HepG2 (cell line): Measurements from ENCODE around the gene LEFTY2. TPM values are rescaled to one million over a fixed set of nuclear protein-coding genes. Genes with fewer than 3 reads are reported as not detected.

Experiments
- ATAC-seq: fragments of 200-7000 bp; cut with Tn5 transposase; 3 replicates; pipeline ENCODE4 v1.9.1; 2020; ENCODE audit warnings: mild to moderate bottlenecking, moderate library complexity
- BruUV-seq: library from RNA; stranded (reverse); fragments of 400-500 nt; replicated peaks from 2 replicates; lab custom pipeline; 2021; lab: Mats Ljungman, UMichigan
- CTCF ChIA-PET: fragments of 300-600 bp; formaldehyde crosslinking; extraction: SDS; loops from one replicate; lab custom pipeline; 2021; ENCODE audit warnings: low total read pairs, inconsistent platforms, low intra/inter-chr PET ratio; lab: Yijun Ruan, JAX
- POLR2A ChIA-PET: fragments of 350-600 bp; sonication (Branson Sonifier 250); formaldehyde crosslinking; loops from one replicate; lab custom pipeline; 2020; ENCODE audit warnings: antibody characterized with exemption, inconsistent platforms; lab: Yijun Ruan, JAX
- DNase-seq: peaks from one replicate; pipeline ENCODE4 v3.0.0-alpha.2; 2015; ENCODE audit warnings: low spot score
- FAIRE-seq: peaks from 3 replicates; lab custom pipeline; 2011; peaks lifted over from hg19 to GRCh38; lab: Jason Lieb, UNC
- H2AFZ ChIP-seq: one replicate; pipeline ENCODE4 v1.6.1; 2011; ENCODE audit warnings: low read length, inconsistent platforms
- H3K27ac ChIP-seq: fragments of 300-600 bp; 3 replicates; pipeline ENCODE4 v1.8.0; 2011; ENCODE audit warnings: mixed run types, mild to moderate bottlenecking, mixed read lengths, low read length, inconsistent platforms; ENCODE audit not compliant: insufficient read depth; ENCODE audit errors: extremely low read length
- H3K27me3 ChIP-seq, 2 experiments: fragments of 200-600 bp in 1 of 2; 2 replicates in 1 of 2; 3 replicates in 1 of 2; pipeline versions ENCODE4 v1.6.0 to v1.8.0; 2011; ENCODE audit warnings: low read length in 2 of 2, mild to moderate bottlenecking in 2 of 2, moderate library complexity in 2 of 2, inconsistent platforms in 1 of 2; ENCODE audit not compliant: insufficient read depth in 2 of 2, control insufficient read depth in 1 of 2
- H3K36me3 ChIP-seq, 2 experiments: fragments of 200-600 bp in 1 of 2; replicated peaks in 1 of 2; 2 replicates in 1 of 2; 3 replicates in 1 of 2; pipeline versions ENCODE4 v1.5.1 to v1.8.0; 2011; ENCODE audit warnings: low read length in 2 of 2, inconsistent platforms in 1 of 2; ENCODE audit not compliant: insufficient read depth in 2 of 2, control insufficient read depth in 1 of 2
- H3K4me1 ChIP-seq: 2 replicates; pipeline ENCODE4 v1.5.1; 2012; ENCODE audit warnings: low read length, inconsistent platforms; ENCODE audit not compliant: insufficient read depth
- H3K4me2 ChIP-seq: 2 replicates; pipeline ENCODE4 v1.6.0; 2011; ENCODE audit warnings: low read depth, low read length, inconsistent platforms
- H3K4me3 ChIP-seq, 3 experiments: fragments of 200-600 bp in 1 of 3; sonication (generic), shearing (Covaris generic) in 1 of 3; replicated peaks in 1 of 3; 2 replicates each; pipeline ENCODE4 v1.5.1; 2011 to 2016; ENCODE audit warnings: low read length in 3 of 3, inconsistent platforms in 2 of 3, low read depth in 2 of 3, mild to moderate bottlenecking in 2 of 3, control low read depth in 1 of 3, mixed read lengths in 1 of 3; ENCODE audit not compliant: insufficient read depth in 1 of 3
- H3K79me2 ChIP-seq: one replicate; pipeline ENCODE4 v1.6.1; 2011; ENCODE audit warnings: low read length, inconsistent platforms; ENCODE audit not compliant: insufficient read depth
- H3K9ac ChIP-seq: 2 replicates; pipeline ENCODE4 v1.6.0; 2011; ENCODE audit warnings: mild to moderate bottlenecking, low read depth, low read length, inconsistent platforms; ENCODE audit not compliant: insufficient read depth
- H3K9me3 ChIP-seq: 2 replicates; pipeline ENCODE4 v1.5.1; 2012; ENCODE audit warnings: mild to moderate bottlenecking, low read length
- H4K20me1 ChIP-seq: 2 replicates; pipeline ENCODE4 v1.6.0; 2011; ENCODE audit warnings: inconsistent platforms, mild to moderate bottlenecking, low read length, moderate library complexity; ENCODE audit not compliant: insufficient read depth
- ATF6 ChIP-seq: sonication (generic); formaldehyde crosslinking; conservative IDR thresholded peaks from 2 replicates; pipeline ENCODE4 v1.4.0; 2020; ENCODE audit warnings: missing genetic modification reagents
- ESRRA ChIP-seq: sonication (generic); formaldehyde crosslinking; IDR thresholded peaks from 2 replicates; pipeline ENCODE4 v1.5.1; 2020; ENCODE audit warnings: mild to moderate bottlenecking, low read depth, missing genetic modification reagents
- KLF15 ChIP-seq: sonication (generic); formaldehyde crosslinking; IDR thresholded peaks from 2 replicates; pipeline ENCODE4 v1.8.1; 2023; ENCODE audit warnings: borderline replicate concordance, mild to moderate bottlenecking, inconsistent platforms, missing genetic modification reagents, mixed read lengths
- NRL ChIP-seq: sonication (generic); formaldehyde crosslinking; IDR thresholded peaks from 2 replicates; pipeline ENCODE4 v1.5.0; 2020; ENCODE audit warnings: missing genetic modification reagents, mild to moderate bottlenecking, moderate library complexity, borderline replicate concordance
- RBM22 ChIP-seq: fragments of 200-400 bp; formaldehyde crosslinking; optimal IDR thresholded peaks from 2 replicates; pipeline ENCODE3; 2017; ENCODE audit warnings: mild to moderate bottlenecking, low read length, moderate library complexity
- RCOR2 ChIP-seq: IDR thresholded peaks from 2 replicates; pipeline ENCODE4 v1.6.1; 2016; ENCODE audit warnings: missing biosample characterization, missing genetic modification reagents
- SALL1 ChIP-seq: sonication (generic); formaldehyde crosslinking; IDR thresholded peaks from 2 replicates; pipeline ENCODE4 v1.8.0; 2022; ENCODE audit warnings: mild to moderate bottlenecking, missing genetic modification reagents
- TOE1 ChIP-seq: sonication (generic); formaldehyde crosslinking; IDR thresholded peaks from 2 replicates; pipeline ENCODE4 v1.4.0; 2020; ENCODE audit warnings: mild to moderate bottlenecking, missing genetic modification reagents
- ZBTB33 ChIP-seq: sonication (generic); formaldehyde crosslinking; IDR thresholded peaks from 2 replicates; pipeline ENCODE4 v1.4.0; 2020; ENCODE audit warnings: missing genetic modification reagents
- ZNF441 ChIP-seq: sonication (generic); formaldehyde crosslinking; IDR thresholded peaks from 2 replicates; pipeline ENCODE4 v1.7.0; 2021; ENCODE audit warnings: missing genetic modification reagents, borderline replicate concordance
- ZNF75D ChIP-seq: sonication (generic); formaldehyde crosslinking; IDR thresholded peaks from 2 replicates; pipeline ENCODE4 v1.8.1; 2023; ENCODE audit warnings: missing genetic modification reagents, mild to moderate bottlenecking, borderline replicate concordance
- WGBS: methylation state at CpG from one replicate; pipeline ENCODE4 v1.1.6; 2017; ENCODE audit warnings: low lambda C conversion rate; 5-methylcytosine and 5-hydroxymethylcytosine counted together
- in situ Hi-C: cut with HindIII; loops from 2 replicates; pipeline ENCODE4 v1.10.0; 2017; ENCODE audit warnings: low pct_unique_long_range_greater_than_20kb; ENCODE audit not compliant: extremely low pct_ligation_motif_present
- intact Hi-C: fragments of 100-400 bp; cut with micrococcal nuclease; formaldehyde crosslinking; loops from one replicate; pipeline ENCODE4 v1.10.0; 2022; ENCODE audit not compliant: unreplicated experiment
- polyA plus RNA-seq, 8 experiments: library from polyadenylated mRNA; depleted of rRNA in 3 of 8; stranded (reverse) in 7 of 8; unstranded in 1 of 8; fragments of >200 nt; fragmentation: Illumina TruSeq in 4 of 8; extraction: Trizol in 4 of 8; gene quantifications; 2 replicates each; pipeline versions ENCODE4 v1.2.1 to v1.2.3, GENCODE V29; 2011 to 2016; ENCODE audit warnings: low read depth in 4 of 8, missing spikeins in 1 of 8, mixed read lengths in 1 of 8; ENCODE audit not compliant: insufficient read depth in 1 of 8
- total RNA-seq, 5 experiments: library from RNA; depleted of rRNA; stranded (reverse); fragments of >200 nt; fragmentation: Illumina TruSeq; extraction: Trizol; gene quantifications; 2 replicates each; pipeline ENCODE4 v1.2.3, GENCODE V29; 2016; ENCODE audit warnings: low read depth in 1 of 5
- TF ChIP-seq, protein P1 (sequence below): sonication (generic); formaldehyde crosslinking; IDR thresholded peaks from 2 replicates; pipeline ENCODE4 v1.8.0; 2022; ENCODE audit warnings: mild to moderate bottlenecking, missing genetic modification reagents, borderline replicate concordance
- TF ChIP-seq, protein P2 (sequence below): sonication (generic); formaldehyde crosslinking; IDR thresholded peaks from 2 replicates; pipeline ENCODE4 v1.4.0; 2020; ENCODE audit warnings: missing genetic modification reagents
- TF ChIP-seq, protein P3 (sequence below): sonication (generic); formaldehyde crosslinking; IDR thresholded peaks from 2 replicates; pipeline ENCODE4 v1.4.0; 2020; ENCODE audit warnings: mild to moderate bottlenecking, missing genetic modification reagents
- TF ChIP-seq, protein P4 (sequence below): sonication (generic); formaldehyde crosslinking; IDR thresholded peaks from 2 replicates; pipeline ENCODE4 v1.9.0; 2022; ENCODE audit warnings: low read depth, missing genetic modification reagents

LEFTY2 gene
- total and polyA plus RNA-seq, 2 of the 13 experiments (the other 11 are each of a cell fraction or from before 2014, with no cell fraction given), result 0.13 to 0.33 TPM

DNA sequence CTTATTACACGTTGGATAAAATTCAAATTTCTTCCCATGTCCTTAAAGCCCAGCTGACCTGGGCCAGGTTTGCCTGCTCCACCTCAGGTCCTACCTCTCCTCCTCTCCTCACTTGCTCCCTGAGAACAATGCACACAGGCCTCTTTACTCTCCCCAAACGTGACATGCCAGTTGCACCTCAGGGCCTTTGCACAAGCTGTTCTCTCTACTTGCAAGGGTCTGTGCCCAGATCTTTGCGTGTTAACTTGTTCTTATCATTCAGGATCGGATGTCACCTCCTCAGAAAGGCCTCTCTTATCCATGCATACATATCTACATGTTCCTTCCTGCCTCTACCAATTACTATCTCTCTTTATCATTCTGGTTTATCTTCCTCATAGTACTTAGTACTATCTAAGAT is 37.4 kb downstream of the LEFTY2 start:
- FAIRE-seq (no peak), ATAC-seq (no peak), DNase-seq (no peak)
- Histone ChIP-seq H3K4me1 (peaks cover 18% of the 10 kb centered on the region), H3K79me2 (no peaks in the 10 kb centered on the region), H3K27me3 (peaks cover 4 to 12% of the 10 kb centered on the region in 2 experiments; a peak in 4 of 5 replicates), H2AFZ (no peak overlapping the region), H3K4me3 (no peak overlapping the region), H3K36me3 (no peaks in the 10 kb centered on the region; a peak in 1 of 5 replicates), H4K20me1 (no peaks in the 10 kb centered on the region), H3K4me2 (no peak overlapping the region), H3K9ac (no peak overlapping the region), H3K9me3 (no peaks in the 10 kb centered on the region), H3K27ac (no peak overlapping the region)
- intact Hi-C loops, result no loop called here
- POLR2A ChIA-PET, result no interaction called here
- CTCF ChIA-PET, result no interaction called here
- in situ Hi-C loops, result no loop called here
- WGBS, result 42% methylated on average over 4 of the region's 4 CpGs
- no TSS peak for BruUV-seq
- TF ChIP-seq ATF6 (CRISPR knock-in tag) (no peak), TOE1 (CRISPR knock-in tag) (no peak), SALL1 (no peak), NRL (CRISPR knock-in tag) (no peak), RCOR2 (no peak), KLF15 (CRISPR knock-in tag) (no peak), ZNF441 (no peak), ZNF75D (CRISPR knock-in tag) (no peak), ESRRA (CRISPR knock-in tag) (no peak), ZBTB33 (CRISPR knock-in tag) (no peak), RBM22 (no peak)
- TF ChIP-seq, protein P1, sequence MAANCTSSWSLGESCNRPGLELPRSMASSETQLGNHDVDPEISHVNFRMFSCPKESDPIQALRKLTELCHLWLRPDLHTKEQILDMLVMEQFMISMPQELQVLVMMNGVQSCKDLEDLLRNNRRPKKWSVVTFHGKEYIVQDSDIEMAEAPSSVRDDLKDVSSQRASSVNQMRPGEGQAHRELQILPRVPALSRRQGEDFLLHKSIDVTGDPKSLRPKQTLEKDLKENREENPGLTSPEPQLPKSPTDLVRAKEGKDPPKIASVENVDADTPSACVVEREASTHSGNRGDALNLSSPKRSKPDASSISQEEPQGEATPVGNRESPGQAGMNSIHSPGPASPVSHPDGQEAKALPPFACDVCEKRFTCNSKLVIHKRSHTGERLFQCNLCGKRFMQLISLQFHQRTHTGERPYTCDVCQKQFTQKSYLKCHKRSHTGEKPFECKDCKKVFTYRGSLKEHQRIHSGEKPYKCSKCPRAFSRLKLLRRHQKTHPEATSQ, result no peak
- TF ChIP-seq, protein P2, sequence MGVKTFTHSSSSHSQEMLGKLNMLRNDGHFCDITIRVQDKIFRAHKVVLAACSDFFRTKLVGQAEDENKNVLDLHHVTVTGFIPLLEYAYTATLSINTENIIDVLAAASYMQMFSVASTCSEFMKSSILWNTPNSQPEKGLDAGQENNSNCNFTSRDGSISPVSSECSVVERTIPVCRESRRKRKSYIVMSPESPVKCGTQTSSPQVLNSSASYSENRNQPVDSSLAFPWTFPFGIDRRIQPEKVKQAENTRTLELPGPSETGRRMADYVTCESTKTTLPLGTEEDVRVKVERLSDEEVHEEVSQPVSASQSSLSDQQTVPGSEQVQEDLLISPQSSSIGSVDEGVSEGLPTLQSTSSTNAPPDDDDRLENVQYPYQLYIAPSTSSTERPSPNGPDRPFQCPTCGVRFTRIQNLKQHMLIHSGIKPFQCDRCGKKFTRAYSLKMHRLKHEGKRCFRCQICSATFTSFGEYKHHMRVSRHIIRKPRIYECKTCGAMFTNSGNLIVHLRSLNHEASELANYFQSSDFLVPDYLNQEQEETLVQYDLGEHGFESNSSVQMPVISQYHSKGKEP (CRISPR knock-in tag), result no peak
- TF ChIP-seq, protein P3, sequence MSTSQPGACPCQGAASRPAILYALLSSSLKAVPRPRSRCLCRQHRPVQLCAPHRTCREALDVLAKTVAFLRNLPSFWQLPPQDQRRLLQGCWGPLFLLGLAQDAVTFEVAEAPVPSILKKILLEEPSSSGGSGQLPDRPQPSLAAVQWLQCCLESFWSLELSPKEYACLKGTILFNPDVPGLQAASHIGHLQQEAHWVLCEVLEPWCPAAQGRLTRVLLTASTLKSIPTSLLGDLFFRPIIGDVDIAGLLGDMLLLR, result no peak
- TF ChIP-seq, protein P4, sequence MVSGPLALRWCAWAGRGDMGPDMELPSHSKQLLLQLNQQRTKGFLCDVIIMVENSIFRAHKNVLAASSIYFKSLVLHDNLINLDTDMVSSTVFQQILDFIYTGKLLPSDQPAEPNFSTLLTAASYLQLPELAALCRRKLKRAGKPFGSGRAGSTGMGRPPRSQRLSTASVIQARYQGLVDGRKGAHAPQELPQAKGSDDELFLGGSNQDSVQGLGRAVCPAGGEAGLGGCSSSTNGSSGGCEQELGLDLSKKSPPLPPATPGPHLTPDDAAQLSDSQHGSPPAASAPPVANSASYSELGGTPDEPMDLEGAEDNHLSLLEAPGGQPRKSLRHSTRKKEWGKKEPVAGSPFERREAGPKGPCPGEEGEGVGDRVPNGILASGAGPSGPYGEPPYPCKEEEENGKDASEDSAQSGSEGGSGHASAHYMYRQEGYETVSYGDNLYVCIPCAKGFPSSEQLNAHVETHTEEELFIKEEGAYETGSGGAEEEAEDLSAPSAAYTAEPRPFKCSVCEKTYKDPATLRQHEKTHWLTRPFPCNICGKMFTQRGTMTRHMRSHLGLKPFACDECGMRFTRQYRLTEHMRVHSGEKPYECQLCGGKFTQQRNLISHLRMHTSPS, result no peak
